ENCODE results near the gene CDS2.
A peak's percentile ranks its signal among the peaks of the same experiment; 100 is the strongest.

The CDS2 gene

DNA sequence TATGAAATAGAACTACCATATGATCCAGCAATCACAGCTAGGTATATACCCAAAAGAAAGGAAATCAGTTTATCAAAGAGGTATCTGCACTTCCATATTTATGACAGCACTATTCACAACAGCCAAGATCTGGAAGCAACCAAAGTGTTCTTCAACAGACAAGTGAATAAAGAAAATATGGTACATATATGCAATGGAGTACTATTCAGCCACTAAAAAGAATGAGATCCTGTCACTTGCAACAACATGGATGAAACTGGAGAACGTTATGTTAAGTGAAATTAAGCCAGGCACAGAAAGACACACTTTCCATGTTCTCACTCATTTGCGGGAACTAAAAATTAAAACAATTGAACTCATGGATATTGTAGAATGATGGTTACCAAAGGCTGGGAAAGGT is 22.3 kb upstream of the CDS2 start:
- peaks cover 53% of the 10 kb centered on the region for H3K36me3 Mint-ChIP-seq (ENCODE audit: low read depth)
- no peaks in the 10 kb centered on the region for H3K9me3 Mint-ChIP-seq
- H3K4me3 Mint-ChIP-seq, result no peak overlapping the region
- H3K27me3 Mint-ChIP-seq, result no peaks in the 10 kb centered on the region
- H3K4me1 Mint-ChIP-seq (ENCODE audit: low read depth), result peaks cover 12% of the 10 kb centered on the region
- no peak overlapping the region for H3K27ac Mint-ChIP-seq

GRCh38 chr20:5109276-5109675 is 17.5 kb upstream of the CDS2 start:
- peaks cover 42% of the 10 kb centered on the region for H3K36me3 Mint-ChIP-seq (ENCODE audit: low read depth)
- no peaks in the 10 kb centered on the region for H3K27me3 Mint-ChIP-seq
- no peaks in the 10 kb centered on the region for H3K9me3 Mint-ChIP-seq
- H3K4me1 Mint-ChIP-seq (ENCODE audit: low read depth), result peaks cover 17% of the 10 kb centered on the region
- peak overlapping the region; percentile 12 for H3K27ac Mint-ChIP-seq
- no peak overlapping the region for H3K4me3 Mint-ChIP-seq

- Mint-ChIP-seq H3K36me3 (ENCODE audit: low read depth) (peaks cover 72% of the 10 kb centered on the region), H3K4me3 (peak overlapping the region; percentile 96), H3K27me3 (no peaks in the 10 kb centered on the region), H3K4me1 (ENCODE audit: low read depth) (peaks cover 54% of the 10 kb centered on the region), H3K9me3 (no peaks in the 10 kb centered on the region), H3K27ac (peak overlapping the region; percentile 91)
Observed at GRCh38 chr20:5113615-5113986, 13.2 kb upstream of the CDS2 start.

DNA sequence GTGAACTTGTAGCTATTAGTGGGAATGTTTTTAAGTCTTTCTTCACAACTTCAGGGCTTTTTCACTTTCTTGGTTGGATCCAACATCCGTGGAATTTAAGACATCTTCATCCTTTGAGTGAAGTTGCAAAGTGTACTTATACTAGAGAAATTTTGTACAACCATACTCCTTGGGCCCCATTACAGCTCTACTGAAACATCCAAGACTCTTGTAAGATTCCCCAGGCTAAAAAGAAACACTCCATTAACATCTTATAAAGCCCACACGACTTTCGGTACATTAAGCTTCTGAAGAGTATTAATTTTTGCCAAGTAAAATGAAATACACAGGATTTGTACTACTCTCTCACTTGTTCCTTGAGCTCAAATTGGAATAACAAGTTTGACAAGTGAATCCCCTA is 12.4 kb upstream of the CDS2 start:
- Mint-ChIP-seq H3K27me3 (no peaks in the 10 kb centered on the region), H3K36me3 (ENCODE audit: low read depth) (peaks cover 70% of the 10 kb centered on the region), H3K9me3 (no peaks in the 10 kb centered on the region), H3K4me3 (peak overlapping the region; percentile 96), H3K4me1 (ENCODE audit: low read depth) (peaks cover 54% of the 10 kb centered on the region), H3K27ac (peak overlapping the region; percentile 88)

- H3K27me3 Mint-ChIP-seq, result no peaks in the 10 kb centered on the region
- peak overlapping the region; percentile 26 for H3K27ac Mint-ChIP-seq
- H3K4me1 Mint-ChIP-seq (ENCODE audit: low read depth), result peaks cover 71% of the 10 kb centered on the region
- peak overlapping the region; percentile 96 for H3K4me3 Mint-ChIP-seq
- H3K9me3 Mint-ChIP-seq, result no peaks in the 10 kb centered on the region
- H3K36me3 Mint-ChIP-seq (ENCODE audit: low read depth), result peaks cover 63% of the 10 kb centered on the region
Observed at GRCh38 chr20:5116875-5117274, 9.9 kb upstream of the CDS2 start.

DNA sequence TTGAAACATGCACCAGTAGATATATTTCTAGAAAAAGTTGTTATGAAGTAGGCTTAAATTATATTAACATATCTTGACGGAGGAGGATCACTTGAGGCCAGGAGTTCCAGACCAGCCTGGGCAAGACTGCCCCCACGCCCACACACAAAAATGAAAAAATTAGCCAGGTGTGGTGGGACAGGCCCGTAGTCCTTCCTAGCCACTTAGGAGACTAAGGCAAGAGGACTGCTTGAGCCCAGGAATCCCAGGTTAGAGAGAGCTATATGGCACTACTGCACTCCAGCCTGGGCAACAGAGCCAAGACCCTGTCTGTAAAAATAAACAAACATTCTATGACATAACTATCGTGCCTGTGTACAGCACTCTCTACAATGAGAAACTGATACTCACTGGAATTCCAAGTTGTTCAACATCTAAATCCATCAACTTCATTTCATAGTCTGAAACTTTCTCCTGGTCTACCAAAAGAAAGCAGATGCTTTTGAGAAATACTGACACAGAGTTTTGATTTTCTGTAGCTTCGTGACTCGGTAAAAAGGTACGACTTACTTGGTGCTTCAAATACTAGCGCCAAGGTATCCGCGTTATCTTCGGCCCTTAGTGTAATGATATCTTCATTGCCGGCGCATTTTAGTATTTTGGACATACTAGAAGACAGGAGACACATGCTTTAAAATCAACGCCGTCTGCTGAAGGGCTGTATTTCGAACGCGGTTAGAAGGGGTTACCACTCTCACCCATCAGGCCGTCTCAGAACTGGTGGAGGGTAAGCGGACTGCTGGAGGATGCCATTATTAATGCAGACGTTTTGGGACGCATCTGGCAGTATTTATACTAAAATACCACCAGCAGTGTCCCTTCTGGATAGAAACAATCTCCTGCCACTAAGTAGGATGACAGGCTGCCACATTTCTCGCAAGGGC is 8.3 kb upstream of the CDS2 start:
- Mint-ChIP-seq H3K4me3 (peak overlapping the region; percentile 96), H3K36me3 (ENCODE audit: low read depth) (peaks cover 52% of the 10 kb centered on the region), H3K4me1 (ENCODE audit: low read depth) (peaks cover 60% of the 10 kb centered on the region), H3K9me3 (no peaks in the 10 kb centered on the region), H3K27me3 (no peaks in the 10 kb centered on the region), H3K27ac (peak overlapping the region; percentile 96)

- H3K36me3 Mint-ChIP-seq (ENCODE audit: low read depth), result peaks cover 48% of the 10 kb centered on the region
- H3K27ac Mint-ChIP-seq, result peak overlapping the region; percentile 96
- no peaks in the 10 kb centered on the region for H3K27me3 Mint-ChIP-seq
- H3K9me3 Mint-ChIP-seq, result no peaks in the 10 kb centered on the region
- H3K4me1 Mint-ChIP-seq (ENCODE audit: low read depth), result peaks cover 56% of the 10 kb centered on the region
- H3K4me3 Mint-ChIP-seq, result peak overlapping the region; percentile 96
Observed at GRCh38 chr20:5119143-5119434, 7.7 kb upstream of the CDS2 start.

GRCh38 chr20:5119435-5120184 is 7.2 kb upstream of the CDS2 start, which contains the start of gene PCNA:
Gene PCNA (minus strand): TSS chr20:5119958. CDS start chr20:5119798, 160 bp downstream.
- H3K27me3 Mint-ChIP-seq, result no peaks in the 10 kb centered on the region
- no peaks in the 10 kb centered on the region for H3K9me3 Mint-ChIP-seq
- H3K27ac Mint-ChIP-seq, result peak within 1 kb of the TSS; percentile 96
- peaks cover 43% of the 10 kb centered on the region for H3K36me3 Mint-ChIP-seq (ENCODE audit: low read depth)
- H3K4me1 Mint-ChIP-seq (ENCODE audit: low read depth), result peaks cover 51% of the 10 kb centered on the region
- H3K4me3 Mint-ChIP-seq, result peak within 1 kb of the TSS; percentile 96

DNA sequence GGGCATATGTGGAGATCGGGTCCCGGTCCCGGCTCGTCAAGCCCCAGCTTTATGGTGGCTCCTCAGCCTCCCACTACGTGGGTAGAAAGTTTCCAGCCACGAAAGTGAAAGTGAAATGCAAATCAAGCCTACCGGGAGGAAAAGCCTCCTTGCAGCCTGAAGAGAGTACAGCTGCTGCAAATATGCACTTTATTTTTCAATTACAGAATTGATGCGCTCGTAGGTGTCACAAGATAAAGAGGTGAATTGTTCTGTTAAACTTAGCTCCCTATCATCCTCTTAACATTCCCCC is 6.7 kb upstream of the CDS2 start:
- Mint-ChIP-seq H3K9me3 (no peaks in the 10 kb centered on the region), H3K4me3 (peak overlapping the region; percentile 96), H3K36me3 (ENCODE audit: low read depth) (peaks cover 38% of the 10 kb centered on the region), H3K27ac (peak overlapping the region; percentile 96), H3K4me1 (ENCODE audit: low read depth) (peaks cover 45% of the 10 kb centered on the region), H3K27me3 (no peaks in the 10 kb centered on the region)

DNA sequence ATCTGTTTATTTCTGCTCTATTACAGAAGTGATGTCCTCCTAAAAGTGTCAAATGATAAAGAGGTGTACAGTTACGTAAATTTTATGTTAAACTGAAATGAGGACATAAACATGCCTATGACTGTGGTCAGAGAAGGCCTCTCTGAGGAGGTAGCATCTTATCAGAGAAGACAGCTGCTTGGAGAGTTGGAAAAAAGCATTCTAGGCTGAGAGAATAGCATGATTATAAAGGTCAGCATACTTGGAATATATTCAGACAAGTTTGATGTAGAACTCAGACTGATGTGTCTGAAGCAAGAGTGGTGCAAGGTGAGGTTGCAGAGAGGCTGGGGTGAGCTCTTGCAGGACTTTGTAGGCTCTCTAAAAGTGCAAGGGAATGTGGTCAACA is 3.9 kb upstream of the CDS2 start:
- Mint-ChIP-seq H3K4me1 (ENCODE audit: low read depth) (peaks cover 30% of the 10 kb centered on the region), H3K9me3 (no peaks in the 10 kb centered on the region), H3K36me3 (ENCODE audit: low read depth) (peaks cover 13% of the 10 kb centered on the region), H3K4me3 (no peak overlapping the region), H3K27ac (no peak overlapping the region), H3K27me3 (no peaks in the 10 kb centered on the region)

DNA sequence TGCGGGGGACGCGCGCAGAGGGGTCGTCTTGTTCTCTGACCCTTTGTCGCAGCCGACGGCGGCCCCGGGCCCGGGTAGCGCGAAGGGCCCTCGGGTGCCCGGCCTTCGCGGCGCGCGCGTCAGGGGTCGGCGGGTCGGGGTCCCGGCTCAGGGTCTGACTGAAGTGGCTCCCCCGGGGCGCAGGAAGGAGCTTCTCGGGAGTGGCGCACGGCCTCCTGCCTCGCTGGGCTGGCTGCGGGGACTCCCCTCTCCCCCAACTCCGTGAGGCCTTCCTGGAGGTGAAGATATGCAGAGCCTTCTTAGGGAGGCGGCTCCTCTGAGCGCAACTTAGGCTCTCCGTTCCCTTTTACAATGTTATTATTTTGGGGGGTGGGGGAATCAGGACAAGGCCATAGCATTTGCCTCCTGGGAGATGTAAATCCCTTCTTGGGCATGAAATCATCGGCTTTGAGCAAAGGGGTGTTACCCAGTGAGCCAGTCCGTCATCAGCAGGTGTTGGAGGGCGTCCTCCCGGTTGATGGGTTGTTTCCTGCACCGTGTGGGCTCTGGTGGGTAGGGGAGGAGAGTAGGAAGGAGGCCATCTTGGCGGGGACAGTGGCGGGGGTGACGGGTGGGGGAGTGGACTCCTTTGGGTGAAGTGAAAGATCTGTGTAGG is 523 bp downstream of the CDS2 start:
- H3K27ac Mint-ChIP-seq, result peak overlapping the region; percentile 94
- H3K9me3 Mint-ChIP-seq, result no peaks in the 10 kb centered on the region
- peaks cover 4% of the 10 kb centered on the region for H3K36me3 Mint-ChIP-seq (ENCODE audit: low read depth)
- H3K4me3 Mint-ChIP-seq, result peak overlapping the region; percentile 90
- H3K27me3 Mint-ChIP-seq, result no peaks in the 10 kb centered on the region
- peaks cover 31% of the 10 kb centered on the region for H3K4me1 Mint-ChIP-seq (ENCODE audit: low read depth)

DNA sequence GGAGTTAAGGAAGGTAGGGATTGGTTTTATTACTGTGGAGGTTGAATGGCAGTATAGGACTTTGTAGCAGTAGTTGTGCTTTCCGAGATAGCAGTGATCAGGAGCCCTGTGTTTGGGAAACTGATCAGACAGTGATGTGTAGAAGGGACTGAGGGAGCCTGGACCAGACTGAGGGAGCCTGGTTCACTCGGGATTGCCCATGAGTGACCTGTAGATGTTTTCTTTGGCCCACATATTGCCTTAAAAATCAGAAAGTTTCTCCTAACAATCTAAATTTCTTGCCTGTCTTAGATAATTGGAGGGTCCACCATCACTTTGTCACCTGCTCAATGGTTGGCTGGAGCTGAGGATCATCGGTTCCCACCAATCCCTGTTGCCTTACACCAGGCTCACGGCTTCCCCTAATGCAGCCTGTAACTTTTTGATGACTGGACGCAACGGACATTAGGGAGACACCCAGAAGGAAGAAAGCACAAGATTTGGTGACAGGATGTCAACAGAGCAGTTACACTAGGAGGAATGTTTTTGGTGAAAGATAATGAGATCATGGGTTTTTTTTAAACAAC is 1.1 kb downstream of the CDS2 start:
- H3K27me3 Mint-ChIP-seq, result no peaks in the 10 kb centered on the region
- peak overlapping the region; percentile 94 for H3K27ac Mint-ChIP-seq
- peaks cover 31% of the 10 kb centered on the region for H3K4me1 Mint-ChIP-seq (ENCODE audit: low read depth)
- no peaks in the 10 kb centered on the region for H3K9me3 Mint-ChIP-seq
- H3K4me3 Mint-ChIP-seq, result peak overlapping the region; percentile 90
- H3K36me3 Mint-ChIP-seq (ENCODE audit: low read depth), result peaks cover 4% of the 10 kb centered on the region

DNA sequence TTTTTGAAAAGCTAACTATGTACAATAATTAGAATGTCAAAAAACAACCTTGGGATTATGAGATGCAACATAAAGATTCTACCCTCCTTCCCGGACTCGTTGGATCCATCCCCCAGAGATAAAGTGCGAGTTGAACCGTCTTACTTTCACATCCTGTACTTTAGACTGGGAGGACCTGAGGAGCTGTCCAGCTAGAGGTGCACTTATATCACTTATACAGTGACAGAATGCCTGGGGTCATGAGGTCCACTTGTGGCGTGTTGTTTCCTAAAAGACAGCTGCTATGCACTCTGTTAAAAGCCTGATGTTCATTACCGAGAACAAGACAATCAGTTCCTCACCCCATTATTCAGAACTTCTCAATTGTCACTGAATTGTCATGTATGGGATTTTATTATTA is 2.1 kb downstream of the CDS2 start:
- H3K27me3 Mint-ChIP-seq, result no peaks in the 10 kb centered on the region
- peaks cover 35% of the 10 kb centered on the region for H3K4me1 Mint-ChIP-seq (ENCODE audit: low read depth)
- peak overlapping the region; percentile 90 for H3K4me3 Mint-ChIP-seq
- no peaks in the 10 kb centered on the region for H3K9me3 Mint-ChIP-seq
- H3K27ac Mint-ChIP-seq, result peak overlapping the region; percentile 38
- H3K36me3 Mint-ChIP-seq (ENCODE audit: low read depth), result peaks cover 4% of the 10 kb centered on the region

DNA sequence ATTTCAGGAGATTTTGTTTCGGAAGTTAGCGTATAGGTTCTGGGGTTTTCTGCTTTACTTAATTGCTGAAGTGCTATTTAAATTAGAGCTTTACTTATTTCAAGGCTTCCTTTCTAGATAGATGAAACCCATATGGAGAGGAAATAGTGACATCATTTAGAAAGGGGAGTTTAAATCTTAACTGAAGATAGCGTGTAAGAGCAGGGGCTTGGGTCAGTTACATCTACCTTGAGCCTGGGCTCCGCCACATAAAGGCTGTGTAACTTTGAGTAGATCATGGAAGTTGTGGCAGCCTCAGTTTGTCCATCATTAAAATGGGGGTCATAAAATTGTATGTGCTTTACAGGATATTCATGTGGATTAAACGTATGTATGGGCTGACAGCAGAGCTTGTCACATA is 4.7 kb downstream of the CDS2 start:
- H3K4me3 Mint-ChIP-seq, result peak overlapping the region; percentile 21
- no peaks in the 10 kb centered on the region for H3K9me3 Mint-ChIP-seq
- peaks cover 9% of the 10 kb centered on the region for H3K36me3 Mint-ChIP-seq (ENCODE audit: low read depth)
- H3K27me3 Mint-ChIP-seq, result no peaks in the 10 kb centered on the region
- H3K4me1 Mint-ChIP-seq (ENCODE audit: low read depth), result peaks cover 41% of the 10 kb centered on the region
- H3K27ac Mint-ChIP-seq, result peak overlapping the region; percentile 63

DNA sequence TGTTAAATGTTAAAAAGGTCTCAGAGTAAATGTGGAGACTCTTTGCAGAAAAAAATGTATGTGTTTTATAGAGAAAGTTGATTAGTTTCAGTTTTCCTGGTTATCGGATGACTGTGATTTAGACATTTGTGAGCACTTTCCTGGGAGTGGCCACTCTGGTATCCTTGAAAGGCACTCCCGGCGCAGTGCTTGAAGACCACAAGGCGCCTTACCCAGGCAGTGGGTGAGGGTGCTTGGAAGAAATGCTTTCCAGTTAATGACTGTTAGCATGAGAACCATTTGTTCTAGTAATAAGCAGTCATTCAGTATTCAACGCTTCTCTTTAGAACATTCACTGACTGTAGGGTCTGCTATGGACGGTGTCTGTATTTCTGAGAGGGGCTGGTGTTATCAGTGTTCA is 7.2 kb downstream of the CDS2 start:
- Mint-ChIP-seq H3K4me1 (ENCODE audit: low read depth) (peaks cover 38% of the 10 kb centered on the region), H3K4me3 (no peak overlapping the region), H3K9me3 (no peaks in the 10 kb centered on the region), H3K36me3 (ENCODE audit: low read depth) (peaks cover 12% of the 10 kb centered on the region), H3K27me3 (no peaks in the 10 kb centered on the region), H3K27ac (no peak overlapping the region)

Data from stimulated activated naive CD8-positive, alpha-beta T cell treated with anti-CD3 and anti-CD28 coated beads, Interleukin-15, Interleukin-2, amounts not matched to agents 100 ng/mL and 50 ng/mL, for 24 hours (primary cell).